Neural cell (in vitro differentiated cells): ENCODE results near the gene ARHGEF16.

ENCODE experiments used
- EP300 ChIP-seq: fragments of 450-650 bp; conservative IDR thresholded peaks from 2 replicates; pipeline ENCODE4 v1.6.1; 2014; ENCODE audit warnings: antibody characterized with exemption, mild to moderate bottlenecking, moderate library complexity; ENCODE audit not compliant: poor library complexity, severe bottlenecking
- TF ChIP-seq, protein P1 (sequence below): fragments of 450-650 bp; IDR thresholded peaks from 2 replicates; pipeline ENCODE4 v1.5.1; 2014; ENCODE audit warnings: antibody characterized with exemption, mild to moderate bottlenecking, moderate library complexity; ENCODE audit not compliant: poor library complexity, severe bottlenecking

DNA sequence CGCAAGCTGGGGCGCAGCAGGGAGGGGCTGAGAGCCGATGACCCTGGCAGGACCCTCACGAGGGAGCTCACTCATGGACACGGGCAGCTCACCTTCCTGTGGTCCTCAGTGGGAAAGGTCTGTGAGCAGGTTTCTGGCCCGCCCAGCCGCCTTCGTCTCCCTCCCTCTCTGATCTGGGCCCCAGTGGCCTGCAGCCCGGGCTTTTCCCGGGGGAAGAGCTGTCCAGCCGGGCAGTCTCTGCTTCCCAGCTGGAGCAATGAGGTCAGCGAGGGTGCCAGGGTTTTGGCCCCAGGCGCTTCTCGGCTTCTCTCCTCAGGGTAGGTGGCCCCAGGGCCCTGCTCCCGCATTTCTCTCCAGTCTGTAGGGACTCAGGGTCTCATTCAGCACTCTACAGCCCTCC, 22.2 kb upstream of the ARHGEF16 start:
- TF ChIP-seq EP300, result no peak
- TF ChIP-seq, protein P1, sequence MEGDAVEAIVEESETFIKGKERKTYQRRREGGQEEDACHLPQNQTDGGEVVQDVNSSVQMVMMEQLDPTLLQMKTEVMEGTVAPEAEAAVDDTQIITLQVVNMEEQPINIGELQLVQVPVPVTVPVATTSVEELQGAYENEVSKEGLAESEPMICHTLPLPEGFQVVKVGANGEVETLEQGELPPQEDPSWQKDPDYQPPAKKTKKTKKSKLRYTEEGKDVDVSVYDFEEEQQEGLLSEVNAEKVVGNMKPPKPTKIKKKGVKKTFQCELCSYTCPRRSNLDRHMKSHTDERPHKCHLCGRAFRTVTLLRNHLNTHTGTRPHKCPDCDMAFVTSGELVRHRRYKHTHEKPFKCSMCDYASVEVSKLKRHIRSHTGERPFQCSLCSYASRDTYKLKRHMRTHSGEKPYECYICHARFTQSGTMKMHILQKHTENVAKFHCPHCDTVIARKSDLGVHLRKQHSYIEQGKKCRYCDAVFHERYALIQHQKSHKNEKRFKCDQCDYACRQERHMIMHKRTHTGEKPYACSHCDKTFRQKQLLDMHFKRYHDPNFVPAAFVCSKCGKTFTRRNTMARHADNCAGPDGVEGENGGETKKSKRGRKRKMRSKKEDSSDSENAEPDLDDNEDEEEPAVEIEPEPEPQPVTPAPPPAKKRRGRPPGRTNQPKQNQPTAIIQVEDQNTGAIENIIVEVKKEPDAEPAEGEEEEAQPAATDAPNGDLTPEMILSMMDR, result no peak
